ENCODE data around the gene THSD7A.
"Not testable (repeated sequence)": the region's sequence is repeated elsewhere in the genome, so short reads cannot be mapped to it uniquely, and the experiment has no call there.

Gene THSD7A

DNA sequence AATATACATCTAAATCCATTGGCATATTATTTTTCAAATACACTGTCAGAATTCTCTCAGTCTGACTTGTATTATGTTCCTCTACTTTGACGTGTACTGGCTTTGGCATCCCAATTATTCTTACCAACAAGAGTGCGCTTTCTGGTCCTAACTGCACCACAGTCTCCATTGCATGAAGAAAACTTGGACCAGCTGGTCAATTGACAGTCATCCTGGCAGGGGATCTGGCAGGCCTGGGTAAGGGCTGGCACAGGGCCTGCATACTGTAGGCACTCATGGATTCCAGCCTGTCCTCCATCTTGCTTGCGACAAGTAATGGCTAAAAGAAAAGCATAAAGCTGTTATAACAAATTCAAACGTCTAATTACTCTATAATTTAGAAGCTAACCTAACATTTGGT, 384.9 kb downstream of the THSD7A start:
- no peak for DNase-seq

DNA sequence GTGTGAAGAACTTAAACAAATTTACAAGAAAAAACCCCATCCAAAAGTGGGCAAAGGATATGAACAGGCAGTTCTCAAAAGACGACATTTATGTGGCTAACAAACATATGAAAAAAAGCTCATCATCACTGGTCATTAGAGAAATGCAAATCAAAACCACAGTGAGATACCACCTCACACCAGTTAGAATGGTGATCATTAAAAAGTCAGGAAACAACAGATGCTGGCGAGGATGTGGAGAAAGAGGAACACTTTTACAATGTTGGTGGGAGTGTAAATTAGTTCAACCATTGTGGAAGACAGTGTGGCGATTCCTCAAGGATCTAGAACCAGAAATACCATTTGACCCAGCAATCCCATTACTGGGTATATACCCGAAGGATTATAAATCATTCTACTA, 388.1 kb downstream of the THSD7A start:
- DNase-seq, result not testable (repeated sequence)

DNA sequence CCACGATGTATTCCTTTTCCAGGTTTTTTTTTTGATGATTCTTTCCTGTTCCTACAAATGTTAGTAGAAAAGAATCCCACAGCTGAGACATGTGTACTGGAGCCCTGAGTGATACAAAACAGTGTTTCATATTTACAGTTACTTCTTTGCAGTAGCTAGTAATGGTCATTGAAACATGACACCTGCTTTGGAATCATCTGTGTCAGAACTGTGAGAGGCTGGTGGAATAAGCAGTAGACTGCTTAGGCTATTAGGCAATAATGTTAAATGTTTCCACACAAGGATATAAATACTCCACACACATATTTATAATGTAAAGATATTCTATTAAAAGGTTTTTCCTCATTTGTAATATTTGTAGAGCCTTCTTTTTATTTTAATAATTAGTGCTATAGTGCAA, 394.0 kb downstream of the THSD7A start:
- no peak for DNase-seq

DNA sequence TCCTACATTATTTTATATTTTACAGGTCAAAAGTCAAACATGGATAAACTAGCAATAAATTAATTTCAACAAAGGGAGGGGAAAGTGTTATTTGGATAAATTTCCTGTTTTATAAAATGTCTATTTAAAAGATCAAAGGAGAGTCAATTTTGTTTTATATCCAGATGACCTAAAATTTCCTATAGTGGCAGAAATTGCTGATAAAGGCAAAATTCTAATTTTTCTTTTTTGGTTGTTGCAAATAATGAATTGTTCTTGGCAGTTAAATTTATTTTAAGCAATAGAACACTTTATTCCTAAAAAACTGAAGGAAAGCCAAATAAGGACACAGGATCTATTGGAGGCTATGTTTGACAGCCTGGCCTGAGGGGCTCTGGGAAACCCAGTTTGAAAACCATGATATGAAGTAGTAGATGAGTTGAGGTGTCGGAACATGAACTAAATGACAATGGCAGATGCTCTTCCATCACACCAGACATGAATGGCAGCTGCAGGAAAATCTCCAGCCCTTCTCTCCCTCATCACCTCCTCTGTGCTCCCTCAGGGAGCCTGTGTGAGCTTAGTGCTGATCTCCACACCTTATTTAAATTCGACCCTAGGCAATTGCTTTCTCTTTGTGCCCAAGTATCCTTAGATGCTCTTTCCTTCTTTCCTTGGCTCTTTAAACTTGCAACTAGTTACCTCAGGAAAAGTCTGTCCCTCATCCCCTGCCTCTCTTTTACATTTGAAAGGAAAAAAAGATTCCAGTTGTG, 395.0 kb downstream of the THSD7A start:
- no peak for DNase-seq

DNA sequence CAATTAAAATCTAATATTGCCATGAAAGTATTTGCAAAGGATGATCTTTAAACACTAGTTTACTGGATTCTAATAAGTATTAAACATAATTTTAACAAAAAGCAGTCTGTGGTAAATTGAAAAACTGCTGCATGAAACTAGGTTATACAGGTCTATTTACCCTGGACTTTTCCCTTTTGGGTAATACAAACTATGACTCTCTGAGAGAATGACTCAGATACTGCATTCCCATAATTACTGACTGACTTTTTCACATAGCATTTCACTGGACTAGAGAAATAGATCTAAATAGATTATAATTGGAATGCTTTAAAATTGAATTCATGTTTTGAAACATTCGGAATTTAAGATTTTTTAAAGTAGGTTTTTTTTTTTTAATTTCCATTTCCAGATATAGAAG, 395.7 kb downstream of the THSD7A start:
- DNase-seq, result no peak

DNA sequence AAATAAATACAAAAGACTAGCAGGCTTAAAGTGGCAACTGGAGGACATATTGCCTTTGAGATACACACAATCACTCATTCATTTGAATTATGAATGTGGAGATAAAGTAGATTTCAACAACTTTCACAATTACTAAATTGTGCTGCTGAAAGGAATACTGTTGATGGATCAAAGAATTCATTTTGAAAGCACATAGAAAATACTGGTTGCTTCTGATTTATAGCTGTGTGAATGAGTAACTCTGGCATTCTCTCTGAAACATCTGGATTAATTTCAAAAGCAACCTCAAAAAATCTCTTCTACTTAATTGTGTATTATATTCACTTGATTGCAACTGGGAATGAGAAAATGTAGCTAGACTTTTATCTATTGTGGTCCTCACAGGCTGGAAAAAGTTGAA, 397.6 kb downstream of the THSD7A start:
- DNase-seq, result no peak

DNA sequence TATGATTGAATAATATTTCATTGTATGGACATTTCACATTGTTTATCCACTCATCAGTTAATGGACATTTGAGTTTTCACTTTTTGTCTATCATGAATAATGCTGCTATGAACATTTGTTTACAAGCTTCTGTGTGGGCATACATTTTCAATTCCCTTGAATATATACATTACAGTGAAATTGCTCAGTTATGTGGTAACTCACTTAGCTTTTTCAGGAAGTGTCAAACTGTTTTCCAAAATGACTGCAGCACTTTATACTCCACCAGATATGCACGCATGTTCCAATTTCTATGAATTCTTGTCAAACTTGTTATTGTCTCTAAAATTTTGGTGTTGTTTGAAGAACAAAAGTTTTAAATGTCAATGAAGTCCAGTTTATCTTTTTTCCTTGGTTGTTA, 401.2 kb downstream of the THSD7A start:
- DNase-seq, result no peak

DNA sequence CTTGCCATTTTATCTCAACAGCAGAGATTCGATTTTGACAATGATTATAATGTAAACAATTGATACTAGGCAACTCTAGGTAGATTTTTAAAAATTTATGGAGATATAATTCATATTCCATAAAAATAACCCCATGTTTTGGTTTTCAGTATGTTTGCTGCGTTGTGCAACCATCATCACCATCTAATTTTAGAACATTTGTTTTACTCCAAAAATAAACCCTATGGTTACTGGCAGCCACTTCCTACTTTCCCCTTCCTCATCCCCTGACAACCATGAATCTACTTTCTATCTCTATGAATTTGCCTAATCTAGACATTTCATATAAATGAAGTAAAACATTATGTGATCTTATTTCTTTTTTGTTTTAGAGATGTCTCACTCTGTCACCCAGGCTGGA, 401.9 kb downstream of the THSD7A start:
- DNase-seq, result no peak

DNA sequence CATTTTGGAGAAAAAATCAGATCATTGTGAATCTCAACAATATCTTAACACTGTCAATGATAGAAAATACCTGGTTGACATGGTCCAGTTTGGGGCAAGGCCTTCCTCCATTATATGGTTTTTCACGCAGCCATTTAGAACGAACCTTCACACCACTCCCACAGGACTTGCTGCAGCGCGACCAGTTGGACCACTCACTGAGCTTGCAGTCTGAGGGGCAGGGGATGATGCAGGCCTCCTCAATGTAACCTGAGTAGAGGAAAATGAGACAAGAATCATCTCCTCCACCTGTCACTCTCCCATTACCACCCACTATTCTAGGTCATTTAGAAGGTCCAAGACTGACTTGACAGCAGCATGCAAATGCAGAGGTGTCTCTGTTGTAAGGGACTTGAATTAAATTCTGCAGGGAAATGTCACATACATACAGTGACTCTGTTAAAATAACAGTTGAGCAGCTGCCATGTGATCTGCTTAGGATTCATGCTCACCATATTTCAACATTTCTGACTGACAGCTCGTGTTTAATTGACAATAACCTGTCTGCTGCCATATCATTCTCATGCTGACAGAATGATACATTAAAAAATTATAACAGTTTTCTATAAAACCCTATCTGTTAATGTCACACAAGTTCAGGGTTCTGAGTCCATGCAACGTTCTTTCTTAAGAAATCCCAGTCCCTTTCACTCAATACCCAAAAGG, 403.0 kb downstream of the THSD7A start:
- no peak for DNase-seq

DNA sequence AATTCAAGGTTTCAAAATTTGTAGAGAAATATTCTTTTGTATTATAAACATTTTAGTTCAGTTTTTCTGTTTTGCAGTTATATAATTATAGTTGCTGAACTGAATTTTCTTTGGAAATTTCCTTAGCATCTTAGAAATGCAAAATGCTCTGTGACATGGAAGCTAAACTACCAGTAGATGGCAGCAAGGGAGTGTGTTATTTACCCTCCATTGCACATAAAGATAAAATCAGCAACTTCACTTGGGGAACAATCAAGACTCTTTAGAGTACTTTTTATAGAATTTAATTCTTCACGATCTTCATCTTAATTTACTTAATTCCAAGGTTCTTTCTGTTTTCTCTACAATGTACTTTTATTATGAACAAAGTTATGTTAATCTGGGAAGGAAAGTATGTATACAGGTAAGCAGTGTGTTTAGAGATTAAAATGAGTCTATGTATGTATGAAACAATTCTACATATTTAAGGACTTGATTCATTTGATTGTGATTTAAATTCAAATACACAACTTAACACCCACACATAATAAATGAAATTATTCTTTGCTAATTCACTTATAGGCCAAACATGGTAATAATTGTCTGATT, 404.2 kb downstream of the THSD7A start:
- no peak for DNase-seq

DNA sequence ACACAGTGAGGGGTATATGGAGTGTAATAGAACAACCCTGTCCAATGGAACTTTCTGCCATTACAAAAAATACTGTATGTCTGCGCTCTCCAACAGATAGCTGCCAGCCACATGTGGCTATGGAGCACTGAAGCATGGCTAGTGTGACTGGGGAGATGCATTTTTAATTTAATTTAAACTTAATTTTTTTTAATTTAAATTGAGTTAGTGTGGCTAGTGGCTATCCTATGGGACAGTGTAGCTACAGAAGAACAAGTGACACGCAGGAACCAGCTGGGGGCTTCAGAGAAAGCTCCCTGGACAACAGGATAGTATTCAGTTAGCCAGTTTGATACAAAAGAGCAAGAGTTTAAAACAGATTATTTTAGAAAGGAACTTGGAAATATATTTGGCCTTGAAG, 408.0 kb downstream of the THSD7A start:
- no peak for DNase-seq

DNA sequence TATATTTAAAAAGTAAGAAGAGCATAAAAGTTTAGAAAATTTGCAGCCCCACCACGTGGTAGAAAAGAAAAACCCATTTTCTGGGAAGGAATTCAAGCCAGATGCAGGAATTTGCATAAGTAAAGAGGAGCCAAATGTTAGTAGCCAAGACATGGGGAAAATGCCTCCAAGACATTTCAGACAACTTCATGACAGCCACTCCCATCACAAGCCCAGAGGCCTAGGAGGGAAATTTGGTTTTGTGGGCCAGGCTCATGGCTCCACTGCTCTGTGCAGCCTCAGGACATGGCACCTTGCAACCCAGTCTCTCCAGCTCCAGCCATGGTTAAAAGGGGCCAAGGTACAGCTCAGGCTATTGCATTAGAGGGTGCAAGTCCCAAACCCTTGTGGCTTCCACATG, 411.9 kb downstream of the THSD7A start:
- no peak for DNase-seq

DNA sequence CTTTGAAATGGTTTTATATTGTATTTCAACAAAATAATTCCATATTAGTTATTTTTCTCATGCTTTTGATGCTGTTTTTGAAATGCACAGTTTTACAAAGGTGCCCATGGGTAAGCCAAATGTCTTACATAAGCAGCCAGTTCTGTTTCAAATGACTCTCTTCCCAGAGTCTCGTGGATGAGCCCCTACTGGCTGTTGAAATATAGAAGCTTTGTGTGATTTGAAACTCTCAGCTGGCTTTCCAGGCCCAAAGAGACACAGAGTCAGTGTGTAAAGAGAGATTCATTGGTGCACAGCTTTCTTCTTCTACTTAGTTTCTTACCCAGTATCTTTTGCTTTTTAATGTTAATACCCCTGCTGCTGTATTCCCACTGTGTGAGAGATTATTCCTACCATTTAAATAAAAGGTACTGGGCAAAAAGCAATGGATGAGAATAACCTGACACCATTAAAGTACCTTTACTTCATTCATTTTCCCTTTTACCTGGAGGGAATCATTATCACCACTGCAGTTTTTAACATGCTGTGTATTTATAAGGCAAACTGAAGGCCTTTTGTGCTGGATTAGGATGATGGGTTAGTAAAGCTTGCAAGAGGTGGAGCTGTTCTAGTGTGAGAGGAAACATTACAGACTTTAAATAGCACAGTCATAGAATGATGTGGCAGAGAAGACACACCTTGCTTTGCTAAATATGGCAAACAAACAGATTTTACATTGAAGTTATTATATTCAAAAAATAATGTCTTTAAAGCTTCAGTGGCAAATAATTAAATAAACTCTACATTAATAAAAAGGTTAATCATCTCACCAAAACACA, 415.1 kb downstream of the THSD7A start:
- no peak for DNase-seq

DNA sequence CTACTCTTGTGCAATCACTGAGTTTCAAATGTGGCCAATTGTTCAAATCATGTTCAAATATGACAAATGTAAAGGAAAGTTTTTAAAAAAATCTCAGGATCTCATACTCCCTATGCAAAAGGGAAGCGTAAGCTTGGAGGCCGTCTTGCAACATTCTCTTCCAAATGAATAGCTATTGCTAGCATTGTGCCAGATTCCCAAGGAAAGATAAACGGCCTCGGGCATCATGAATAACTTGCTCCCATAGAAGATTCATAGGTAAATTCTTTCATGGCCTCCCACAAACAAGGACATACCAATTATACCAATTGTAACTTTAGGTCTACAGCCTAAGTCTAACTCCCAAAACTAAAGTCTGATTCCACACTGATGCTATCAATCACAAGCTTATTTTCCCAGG, 416.9 kb downstream of the THSD7A start:
- DNase-seq, result no peak

DNA sequence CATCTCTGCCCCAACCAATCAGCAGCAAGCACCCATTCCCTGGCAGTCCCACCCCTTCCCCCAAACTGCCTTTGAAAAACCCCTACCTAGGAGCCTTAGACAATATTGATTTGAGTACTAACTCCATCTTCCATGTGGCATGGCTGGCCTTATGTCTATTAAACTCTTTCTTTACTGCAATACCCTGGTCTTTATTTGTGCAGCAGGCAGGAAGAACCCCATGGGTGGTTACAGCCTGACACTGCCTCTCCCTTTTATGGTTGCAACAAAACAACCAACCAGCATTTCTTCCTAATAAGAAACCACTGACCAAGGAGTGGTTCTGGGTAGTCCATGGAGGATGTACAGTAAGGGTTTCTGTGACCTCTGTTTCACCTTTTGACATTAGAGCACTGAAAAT, 418.1 kb downstream of the THSD7A start:
- no peak for DNase-seq

DNA sequence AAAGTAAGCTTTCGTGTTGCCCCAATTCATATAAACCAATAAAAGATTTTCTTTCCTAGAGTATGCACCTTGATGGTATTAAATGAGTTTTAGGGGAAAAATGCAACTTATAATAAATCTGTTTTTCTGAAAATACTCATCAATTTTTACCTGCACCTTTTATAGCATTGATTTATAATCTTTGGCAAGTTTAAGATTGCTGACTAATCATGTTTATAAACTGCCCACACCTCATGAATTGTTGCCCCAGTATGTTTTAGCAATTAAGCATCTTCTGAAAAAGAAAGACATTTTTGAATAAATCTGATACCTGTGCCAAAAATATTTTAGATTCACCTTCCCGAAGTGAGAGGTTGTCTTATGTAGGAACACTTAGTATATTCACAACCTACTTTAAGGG, 420.0 kb downstream of the THSD7A start:
- DNase-seq, result no peak

DNA sequence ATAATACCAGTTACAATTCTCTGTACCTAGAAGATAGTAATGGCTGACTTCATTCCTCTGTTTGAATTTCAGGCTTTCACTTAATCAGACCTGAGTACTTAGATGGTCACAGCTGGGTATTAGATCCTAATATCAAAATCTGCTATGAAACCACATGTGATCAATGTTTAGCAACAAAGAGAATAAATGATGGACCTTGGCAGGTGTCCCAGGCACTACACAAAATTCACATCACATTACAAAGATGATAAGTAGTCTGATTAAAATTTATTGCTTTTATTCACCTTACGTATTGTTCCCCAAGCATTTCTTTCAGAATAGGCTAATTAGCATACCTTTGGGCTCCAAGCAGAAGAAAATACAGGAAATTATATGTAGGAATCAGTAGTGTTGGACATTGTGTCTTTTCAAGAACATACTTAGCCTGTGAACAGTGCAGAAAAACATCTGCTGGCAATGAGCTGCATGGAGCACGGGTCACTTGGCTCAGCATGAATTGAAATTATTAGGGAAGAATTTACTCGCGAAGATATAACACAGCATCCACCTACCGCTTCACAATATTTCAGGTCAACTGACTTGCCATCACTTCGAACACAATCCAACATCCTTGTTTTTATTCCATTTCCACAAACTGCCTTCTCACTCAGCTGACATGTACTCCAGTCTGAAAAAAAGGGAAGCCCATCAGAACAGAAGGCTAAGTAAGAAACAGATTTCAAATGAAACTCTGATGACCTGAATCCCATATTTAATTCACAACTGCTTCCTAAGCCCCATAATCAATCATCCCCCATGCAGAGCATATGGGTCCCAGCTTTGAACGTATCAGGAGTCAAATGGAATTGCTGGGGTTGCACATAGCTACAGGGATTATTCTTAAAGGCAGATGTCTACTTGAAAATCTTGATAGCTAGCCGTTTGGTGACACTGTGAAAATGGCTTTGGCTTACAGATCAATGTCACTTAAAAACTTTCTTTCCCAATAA, 421.0 kb downstream of the THSD7A start:
- DNase-seq, result no peak

DNA sequence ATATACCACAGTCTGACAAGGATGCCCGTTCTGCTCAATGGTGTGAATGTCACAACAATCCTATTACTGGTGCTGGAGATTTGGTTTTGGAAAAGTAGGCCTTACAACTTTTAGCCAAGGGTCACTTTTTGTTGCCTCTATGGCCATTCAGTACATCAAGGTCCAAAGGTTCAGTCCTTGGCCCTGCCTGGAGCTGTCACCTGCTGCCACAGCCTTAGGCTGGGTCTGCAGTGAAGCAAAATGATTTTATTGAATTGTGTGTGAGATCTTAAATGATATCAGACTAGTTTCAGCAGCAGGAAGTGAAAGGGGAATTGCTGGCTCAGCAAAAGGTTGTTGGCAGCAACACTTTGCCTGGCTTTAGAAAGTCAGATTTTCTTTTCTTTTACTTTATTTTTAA, 427.6 kb downstream of the THSD7A start:
- DNase-seq, result no peak

DNA sequence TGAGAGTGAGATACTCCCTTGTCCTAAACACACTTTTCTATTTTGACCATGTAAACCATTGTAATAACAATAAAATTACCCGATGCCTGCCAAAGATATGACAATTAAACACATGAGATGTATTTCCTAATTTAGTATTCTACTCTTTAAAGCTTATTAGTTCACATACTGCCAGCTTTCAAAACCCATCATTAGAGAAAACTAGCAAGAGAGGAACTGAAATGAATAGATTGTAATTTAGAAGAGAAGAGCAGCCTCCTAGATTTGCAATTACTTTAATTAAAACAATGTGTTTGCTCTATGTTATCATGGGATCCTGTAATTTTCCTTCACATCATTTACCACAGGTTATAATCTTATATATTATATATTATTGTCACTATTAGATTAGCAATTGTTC, 428.2 kb downstream of the THSD7A start:
- DNase-seq, result no peak

DNA sequence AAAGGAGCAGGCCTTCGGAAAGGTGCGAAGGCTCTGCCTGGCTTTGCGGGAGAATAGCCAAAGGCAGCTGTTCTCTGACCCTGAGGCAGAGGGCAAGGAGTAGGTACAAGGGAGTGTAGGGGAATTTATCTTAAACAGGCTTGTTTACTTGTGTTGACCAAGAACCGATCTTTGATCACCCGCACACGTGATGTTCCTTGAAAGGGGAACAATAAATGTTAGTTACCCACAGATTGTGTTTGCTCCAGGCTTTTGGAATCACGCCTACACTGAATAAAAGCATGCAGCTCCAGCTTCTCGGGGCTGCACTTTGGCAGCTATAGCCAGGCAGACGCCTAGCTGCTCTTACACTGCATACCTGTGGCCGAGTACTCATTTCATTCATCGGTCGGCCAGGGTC, 437.6 kb downstream of the THSD7A start:
- DNase-seq, result no peak

DNA sequence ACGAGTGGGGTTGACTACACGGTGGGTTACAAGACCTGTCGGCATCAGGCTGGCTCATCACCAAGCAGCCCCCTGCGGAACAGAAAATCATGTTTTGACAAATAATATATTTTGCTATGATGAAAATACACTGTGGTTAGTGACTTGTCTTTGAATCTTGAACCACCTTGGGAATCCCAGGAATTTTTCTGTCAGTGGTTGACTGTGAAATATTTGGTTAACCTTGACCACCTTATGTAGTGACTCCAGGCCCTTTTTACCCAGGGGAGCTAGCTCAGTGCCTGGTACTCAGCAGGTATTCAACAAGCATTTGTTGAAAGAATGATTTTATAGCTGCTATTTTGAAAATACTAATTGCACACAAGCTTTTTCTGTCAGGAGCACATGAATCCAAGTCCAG, 452.4 kb downstream of the THSD7A start:
- DNase-seq, result no peak

DNA sequence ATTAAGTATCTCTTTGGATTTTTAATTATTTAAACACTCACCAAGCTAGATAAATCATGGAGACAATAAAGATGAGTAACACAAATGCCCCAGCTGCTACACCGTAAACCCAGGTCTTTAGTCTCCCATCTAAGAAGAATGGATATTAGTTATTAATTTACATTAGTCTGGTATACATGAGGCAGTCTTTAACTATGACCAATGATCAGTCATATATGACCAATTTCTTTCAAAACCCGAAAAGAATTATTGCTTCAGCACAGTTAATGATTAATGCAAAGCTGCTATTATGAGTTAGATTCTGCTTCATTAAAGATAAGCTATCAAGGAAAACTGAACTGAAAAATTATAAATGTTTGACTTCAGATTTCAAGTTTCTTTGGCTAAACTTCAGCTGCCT, 455.5 kb downstream of the THSD7A start:
- no peak for DNase-seq
